GM18505 (cell line): ENCODE data around the gene TEP1.

Experiments used
- ATAC-seq: cut with Tn5 transposase; IDR thresholded peaks from one replicate; pipeline ENCODE4 v1.9.1; 2021; ENCODE audit not compliant: unreplicated experiment
- POLR2A ChIP-seq: IDR thresholded peaks from 4 replicates; pipeline ENCODE4 v1.6.1; 2011; ENCODE audit warnings: borderline replicate concordance; ENCODE audit not compliant: insufficient read depth, insufficient read length; ENCODE audit errors: extremely low read depth

Gene TEP1

DNA sequence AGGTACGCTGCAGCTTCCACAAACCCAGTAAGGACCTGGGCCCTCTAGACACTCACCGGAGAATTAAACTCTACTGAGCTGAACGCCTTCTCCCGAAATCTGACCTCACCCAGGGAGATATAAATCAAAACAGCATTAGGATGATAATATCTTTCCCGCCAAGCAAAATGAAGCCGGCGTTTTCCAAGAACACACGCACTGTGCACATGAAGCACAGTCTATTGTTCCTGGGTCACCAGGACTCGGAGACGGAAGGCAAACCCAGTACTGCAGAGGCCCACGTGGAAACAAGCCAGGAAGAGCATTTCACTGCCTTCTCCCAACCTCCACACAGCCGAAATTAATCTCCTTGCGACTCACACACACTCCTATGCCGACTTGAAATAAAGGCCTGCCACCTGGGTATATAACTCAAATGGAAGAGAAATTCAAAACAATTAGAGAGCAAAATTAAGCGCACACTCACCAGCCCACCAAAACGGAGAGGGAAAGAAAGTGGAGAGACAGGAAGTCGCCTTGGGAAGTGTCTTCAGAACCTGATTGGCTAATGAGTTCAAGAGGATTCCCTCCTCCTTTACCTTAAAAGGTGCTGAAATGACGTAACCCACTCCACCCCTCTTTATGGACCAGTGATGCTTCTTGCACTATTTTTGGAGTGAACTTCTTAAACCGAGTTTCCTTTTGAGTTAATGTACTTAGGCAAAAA, 80.4 kb downstream of the TEP1 start, which contains the start of gene CCNB1IP1:
CCNB1IP1 (minus strand) TSS at position 492 of the 706 bp plus-strand sequence. CDS start 16,756 bp downstream, outside the sequence.
- peak; percentile 96 for ATAC-seq
- peak; percentile 72 for TF ChIP-seq POLR2A

DNA sequence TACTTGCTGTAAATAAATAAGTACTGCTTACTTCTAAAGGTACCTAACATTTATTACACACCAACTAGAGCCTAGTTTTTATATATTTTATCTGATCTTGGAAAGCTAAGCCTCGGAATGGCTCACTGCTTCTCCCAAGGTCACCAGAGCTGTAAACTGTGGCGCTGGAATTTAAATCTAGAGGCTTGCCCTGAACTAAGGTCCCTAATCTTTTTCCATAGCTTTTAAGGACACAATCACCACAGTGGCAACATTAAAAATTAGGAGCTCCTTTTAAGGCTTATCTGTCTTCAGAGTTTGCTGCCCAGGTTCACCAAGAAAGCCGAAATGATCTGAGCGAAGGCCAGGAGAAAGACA, 80.9 kb downstream of the TEP1 start:
- TF ChIP-seq POLR2A, result no peak
- ATAC-seq, result no peak

GRCh38 chr14:20331053-20331613, 82.2 kb downstream of the TEP1 start:
- ATAC-seq, result no peak
- no peak for TF ChIP-seq POLR2A

DNA sequence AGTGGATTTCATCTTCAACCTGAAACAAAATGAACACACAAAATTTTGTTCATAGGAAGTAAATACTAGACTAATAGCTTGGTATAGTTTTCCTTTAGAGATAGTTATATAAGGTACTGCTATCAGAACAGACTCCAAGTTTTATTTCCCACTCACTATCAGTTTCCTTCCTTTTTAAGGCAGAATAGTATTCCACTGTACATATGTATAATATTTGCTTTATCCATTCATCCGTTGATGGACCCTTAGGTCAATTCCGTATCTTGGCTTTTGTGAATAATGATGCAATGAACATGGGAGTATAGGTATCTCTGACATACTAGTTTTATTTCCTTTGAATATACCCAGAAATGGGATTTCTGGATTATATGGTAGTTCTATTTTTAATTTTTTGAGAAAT, 83.9 kb downstream of the TEP1 start:
- ATAC-seq, result no peak
- no peak for TF ChIP-seq POLR2A

DNA sequence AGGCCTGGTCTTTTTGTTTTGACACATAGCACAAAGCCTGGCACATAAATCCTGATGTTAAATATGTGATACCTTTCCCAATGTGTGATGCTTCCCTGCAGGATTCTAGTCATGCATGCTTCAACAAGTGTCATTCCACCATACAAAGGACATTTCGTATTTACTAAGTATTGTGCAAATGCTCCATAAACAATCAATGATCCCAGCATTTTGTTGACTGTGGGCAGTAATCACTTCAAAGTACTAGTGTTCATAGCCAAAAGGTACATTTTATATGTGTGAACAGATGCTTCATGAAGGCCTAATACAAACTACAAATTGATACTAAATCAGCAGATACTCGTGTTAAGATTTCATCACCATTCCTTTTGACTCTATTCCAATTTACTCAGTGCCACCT, 84.6 kb downstream of the TEP1 start:
- ATAC-seq, result no peak
- no peak for TF ChIP-seq POLR2A

DNA sequence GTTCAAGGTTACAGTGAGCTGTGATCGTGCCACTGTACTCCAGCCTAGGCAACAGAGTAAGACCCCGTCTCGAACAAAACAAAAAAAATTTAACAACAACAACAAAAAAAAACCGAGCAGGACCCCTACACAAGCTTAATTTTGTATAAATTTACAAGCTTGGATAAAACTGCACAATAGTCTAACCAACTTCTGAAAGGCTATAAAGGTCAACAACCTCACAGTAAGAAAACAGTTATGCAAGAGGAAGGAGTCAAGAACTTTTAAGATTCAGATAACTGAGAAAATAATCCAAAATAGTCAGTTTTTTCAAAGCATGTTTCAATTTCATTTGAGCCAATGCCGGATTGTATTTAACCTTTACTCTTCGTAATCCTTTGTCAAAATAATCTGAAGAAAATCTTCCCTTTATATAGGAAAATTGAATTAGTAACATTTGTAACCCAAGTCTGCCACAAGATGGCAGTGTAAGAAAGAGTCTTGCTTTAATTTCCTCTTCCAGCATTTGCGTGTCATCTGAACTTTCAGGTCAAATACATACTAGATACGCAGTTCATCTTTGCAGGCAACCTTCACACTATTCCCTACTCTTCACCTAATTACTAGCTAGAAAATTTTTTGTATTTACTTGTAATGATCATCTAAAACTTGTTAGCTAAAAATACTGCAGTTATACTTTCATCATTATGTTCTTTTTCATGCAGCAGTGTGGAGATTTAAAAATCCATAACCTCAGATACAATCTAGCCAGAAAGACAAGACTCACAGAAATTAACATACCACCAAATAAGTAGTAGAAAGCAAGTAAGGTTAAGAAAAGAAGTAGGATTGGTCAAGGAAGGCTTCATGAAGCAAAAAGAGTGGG, 86.1 kb downstream of the TEP1 start:
- no peak for ATAC-seq
- no peak for TF ChIP-seq POLR2A

DNA sequence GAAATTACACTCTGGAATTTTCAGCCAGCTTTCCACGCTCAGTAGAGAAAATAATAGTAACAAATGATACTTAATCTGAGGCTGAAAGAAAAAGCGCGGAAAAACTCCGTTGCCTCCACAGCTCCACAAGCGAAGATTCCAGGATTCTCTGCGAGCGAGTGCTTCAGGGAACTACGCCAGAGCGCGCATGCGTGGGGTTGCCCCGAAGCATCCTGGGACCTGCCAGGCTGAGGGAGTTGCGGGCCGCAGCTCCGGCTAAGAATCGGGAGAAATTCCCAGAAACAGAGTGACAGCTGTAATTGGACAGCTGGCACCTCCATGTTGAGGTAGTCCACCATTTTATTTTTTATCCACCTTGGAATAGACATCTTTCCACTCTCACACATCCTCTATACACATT, 95.6 kb downstream of the TEP1 start:
- TF ChIP-seq POLR2A, result no peak
- no peak for ATAC-seq
